Skeletal muscle satellite cell (primary cell): ENCODE results near the gene TNS2.
"Not testable (repeated sequence)": the region's sequence is repeated elsewhere in the genome, so short reads cannot be mapped to it uniquely, and the experiment has no call there.

Experiments used
- H3K27me3 ChIP-seq: 2 replicates; pipeline ENCODE4 v1.7.0; 2013; ENCODE audit warnings: low read length; ENCODE audit not compliant: control insufficient read depth, insufficient read depth
- H3K36me3 ChIP-seq: 2 replicates; pipeline ENCODE4 v1.7.0; 2013; ENCODE audit warnings: mild to moderate bottlenecking, control low read depth, low read length; ENCODE audit not compliant: insufficient read depth
- H3K4me1 ChIP-seq: 2 replicates; pipeline ENCODE4 v1.7.0; 2013; ENCODE audit warnings: low read length; ENCODE audit not compliant: control insufficient read depth, insufficient read depth
- H3K4me2 ChIP-seq: 2 replicates; pipeline ENCODE4 v1.7.0; 2013; ENCODE audit warnings: mild to moderate bottlenecking, low read length
- H3K4me3 ChIP-seq: 2 replicates; pipeline ENCODE4 v1.7.0; 2013; ENCODE audit warnings: low read length
- H3K9ac ChIP-seq: 2 replicates; pipeline ENCODE4 v1.7.0; 2013; ENCODE audit warnings: mild to moderate bottlenecking, low read depth, low read length, moderate library complexity
- H3K9me3 ChIP-seq: replicated peaks from 2 replicates; pipeline ENCODE4 v1.7.0; 2013; ENCODE audit warnings: mild to moderate bottlenecking, control low read depth, low read length

TNS2 gene

DNA sequence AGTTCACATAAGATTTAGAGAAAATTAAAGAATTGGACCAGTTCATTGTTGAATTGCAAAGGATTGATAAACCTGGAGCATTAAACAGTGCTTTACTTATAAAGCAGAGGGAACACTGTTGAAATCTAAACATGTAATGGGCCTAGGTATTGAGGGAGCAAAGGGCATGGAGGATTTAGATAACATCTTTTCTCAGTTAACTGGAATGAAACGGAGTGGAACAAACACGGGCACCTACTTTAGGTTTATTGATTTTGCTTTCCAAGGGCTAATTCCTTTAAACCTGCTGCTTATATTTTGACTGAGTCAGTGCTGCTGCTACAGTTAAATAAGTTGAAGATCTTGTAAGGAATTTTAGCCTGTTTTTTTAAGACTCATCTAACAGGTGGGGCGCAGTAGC lies 38.0 kb upstream of the TNS2 start:
- Histone ChIP-seq H3K9me3 (no peaks in the 10 kb centered on the region), H3K9ac (no peak overlapping the region), H3K4me1 (peaks cover 16% of the 10 kb centered on the region), H3K4me3 (no peak overlapping the region), H3K4me2 (no peak overlapping the region), H3K36me3 (peaks cover 42% of the 10 kb centered on the region), H3K27me3 (no peaks in the 10 kb centered on the region)

GRCh38 chr12:53012928-53013327 lies 36.9 kb upstream of the TNS2 start:
- H3K9me3 ChIP-seq = no peaks in the 10 kb centered on the region
- peaks cover 11% of the 10 kb centered on the region for H3K4me1 ChIP-seq
- no peak overlapping the region for H3K4me3 ChIP-seq
- H3K9ac ChIP-seq = no peak overlapping the region
- H3K4me2 ChIP-seq = no peak overlapping the region
- H3K36me3 ChIP-seq = peaks cover 53% of the 10 kb centered on the region
- no peaks in the 10 kb centered on the region for H3K27me3 ChIP-seq

GRCh38 chr12:53014709-53015108 lies 35.2 kb upstream of the TNS2 start:
- no peaks in the 10 kb centered on the region for H3K9me3 ChIP-seq
- peaks cover 5% of the 10 kb centered on the region for H3K4me1 ChIP-seq
- no peak overlapping the region for H3K9ac ChIP-seq
- H3K4me3 ChIP-seq = no peak overlapping the region
- peaks cover 55% of the 10 kb centered on the region for H3K36me3 ChIP-seq
- no peak overlapping the region for H3K4me2 ChIP-seq
- H3K27me3 ChIP-seq = no peaks in the 10 kb centered on the region

DNA sequence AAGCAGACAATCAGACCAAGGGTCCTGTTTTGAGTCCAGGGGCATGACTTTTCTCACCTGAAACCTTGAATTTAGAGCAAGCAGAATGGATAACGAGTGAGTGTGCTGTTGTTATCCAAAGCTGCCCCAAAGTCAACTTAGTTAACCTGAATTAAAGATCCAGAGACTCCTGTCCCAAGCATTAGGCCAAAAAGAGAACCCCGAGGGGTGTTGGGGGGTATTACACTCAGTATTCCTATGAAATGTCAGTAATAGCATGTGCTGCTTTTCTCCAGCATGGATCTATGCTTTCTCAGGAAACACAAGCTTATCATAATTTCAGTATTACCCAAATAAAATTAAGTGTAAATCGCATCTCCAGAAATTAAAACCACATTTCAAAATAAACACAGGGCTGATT lies 24.6 kb upstream of the TNS2 start:
- Histone ChIP-seq H3K4me3 (no peak overlapping the region), H3K27me3 (no peaks in the 10 kb centered on the region), H3K4me1 (no peaks in the 10 kb centered on the region), H3K36me3 (peaks cover 75% of the 10 kb centered on the region), H3K4me2 (no peak overlapping the region), H3K9me3 (no peaks in the 10 kb centered on the region), H3K9ac (no peak overlapping the region)

GRCh38 chr12:53027014-53027413 lies 22.9 kb upstream of the TNS2 start:
- not testable (repeated sequence) for H3K9me3 ChIP-seq, H3K27me3 ChIP-seq, H3K4me3 ChIP-seq, H3K9ac ChIP-seq, H3K4me1 ChIP-seq, H3K4me2 ChIP-seq
- H3K36me3 ChIP-seq = peaks cover 72% of the 10 kb centered on the region

DNA sequence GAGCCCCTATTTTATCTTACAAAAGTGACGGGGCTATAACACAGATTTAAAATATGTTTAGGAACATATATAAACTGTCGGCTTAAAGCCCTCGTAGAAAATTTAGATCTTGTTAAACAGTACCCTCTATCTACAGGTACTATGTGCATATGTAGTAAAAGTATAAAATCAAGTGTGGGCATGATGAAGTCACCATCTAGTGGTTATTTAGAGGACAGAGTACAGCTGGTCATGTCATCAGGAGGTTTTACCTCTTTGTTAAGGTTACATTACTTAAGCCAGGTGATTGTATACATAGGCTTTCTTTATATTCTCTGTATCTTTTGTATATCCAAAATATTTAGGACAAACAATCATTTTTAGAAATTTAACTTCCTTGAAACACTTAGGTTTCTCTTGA lies 18.2 kb upstream of the TNS2 start:
- Histone ChIP-seq H3K9ac (no peak overlapping the region), H3K27me3 (no peaks in the 10 kb centered on the region), H3K4me1 (no peaks in the 10 kb centered on the region), H3K4me2 (no peak overlapping the region), H3K9me3 (no peaks in the 10 kb centered on the region), H3K36me3 (peaks cover 62% of the 10 kb centered on the region), H3K4me3 (no peak overlapping the region)

DNA sequence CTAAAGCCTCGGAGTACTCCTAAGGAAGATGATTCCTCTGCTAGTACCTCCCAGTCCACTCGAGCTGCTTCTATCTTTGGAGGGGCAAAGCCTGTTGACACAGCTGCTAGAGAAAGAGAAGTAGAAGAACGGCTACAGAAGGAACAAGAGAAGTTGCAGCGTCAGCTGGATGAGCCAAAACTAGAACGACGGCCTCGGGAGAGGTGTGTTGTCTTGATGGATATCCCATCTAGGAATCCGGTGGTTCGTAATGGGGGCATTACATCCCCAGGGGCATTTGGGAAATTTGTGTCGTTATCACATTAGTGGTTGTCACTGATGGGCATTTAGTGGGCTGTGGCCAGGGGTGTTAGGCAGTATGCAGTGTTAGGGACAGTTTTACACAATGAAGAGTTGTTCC lies 16.0 kb upstream of the TNS2 start:
- H3K4me1 ChIP-seq, H3K9ac ChIP-seq, H3K27me3 ChIP-seq, H3K9me3 ChIP-seq, H3K4me3 ChIP-seq, H3K4me2 ChIP-seq: not testable (repeated sequence)
- H3K36me3 ChIP-seq = peaks cover 64% of the 10 kb centered on the region

DNA sequence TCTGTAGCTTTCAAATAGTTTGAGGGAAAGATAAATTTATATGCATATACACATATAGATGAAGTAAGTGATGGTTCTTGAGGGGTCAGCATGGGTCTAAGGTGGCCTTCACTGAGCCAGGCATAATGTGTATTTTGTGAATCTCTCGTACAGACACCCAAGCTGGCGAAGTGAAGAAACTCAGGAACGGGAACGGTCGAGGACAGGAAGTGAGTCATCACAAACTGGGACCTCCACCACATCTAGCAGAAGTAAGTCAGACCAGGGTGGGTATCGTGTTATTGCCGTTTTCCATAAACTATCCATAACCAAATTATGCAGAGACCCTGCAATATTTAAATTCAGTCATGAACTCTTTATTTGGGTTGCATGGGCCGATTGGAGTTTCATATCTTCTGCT lies 15.4 kb upstream of the TNS2 start:
- H3K9ac ChIP-seq = no peak overlapping the region
- H3K27me3 ChIP-seq = no peaks in the 10 kb centered on the region
- no peak overlapping the region for H3K4me2 ChIP-seq
- peaks cover 4% of the 10 kb centered on the region for H3K4me1 ChIP-seq
- H3K9me3 ChIP-seq = no peaks in the 10 kb centered on the region
- H3K36me3 ChIP-seq = peaks cover 67% of the 10 kb centered on the region
- H3K4me3 ChIP-seq = no peak overlapping the region

- H3K4me1 ChIP-seq = peaks cover 4% of the 10 kb centered on the region
- H3K9me3 ChIP-seq = no peaks in the 10 kb centered on the region
- peaks cover 65% of the 10 kb centered on the region for H3K36me3 ChIP-seq
- H3K27me3 ChIP-seq = no peaks in the 10 kb centered on the region
- H3K4me2 ChIP-seq = no peak overlapping the region
- H3K9ac ChIP-seq = no peak overlapping the region
- no peak overlapping the region for H3K4me3 ChIP-seq
Observed at GRCh38 chr12:53036802-53037201, 13.1 kb upstream of the TNS2 start.

- Histone ChIP-seq H3K4me1 (peaks cover 8% of the 10 kb centered on the region), H3K27me3 (no peaks in the 10 kb centered on the region), H3K9ac (no peak overlapping the region), H3K36me3 (peaks cover 55% of the 10 kb centered on the region), H3K9me3 (no peaks in the 10 kb centered on the region), H3K4me2 (no peak overlapping the region), H3K4me3 (no peak overlapping the region)
Observed at GRCh38 chr12:53039851-53040250, 10.0 kb upstream of the TNS2 start.

DNA sequence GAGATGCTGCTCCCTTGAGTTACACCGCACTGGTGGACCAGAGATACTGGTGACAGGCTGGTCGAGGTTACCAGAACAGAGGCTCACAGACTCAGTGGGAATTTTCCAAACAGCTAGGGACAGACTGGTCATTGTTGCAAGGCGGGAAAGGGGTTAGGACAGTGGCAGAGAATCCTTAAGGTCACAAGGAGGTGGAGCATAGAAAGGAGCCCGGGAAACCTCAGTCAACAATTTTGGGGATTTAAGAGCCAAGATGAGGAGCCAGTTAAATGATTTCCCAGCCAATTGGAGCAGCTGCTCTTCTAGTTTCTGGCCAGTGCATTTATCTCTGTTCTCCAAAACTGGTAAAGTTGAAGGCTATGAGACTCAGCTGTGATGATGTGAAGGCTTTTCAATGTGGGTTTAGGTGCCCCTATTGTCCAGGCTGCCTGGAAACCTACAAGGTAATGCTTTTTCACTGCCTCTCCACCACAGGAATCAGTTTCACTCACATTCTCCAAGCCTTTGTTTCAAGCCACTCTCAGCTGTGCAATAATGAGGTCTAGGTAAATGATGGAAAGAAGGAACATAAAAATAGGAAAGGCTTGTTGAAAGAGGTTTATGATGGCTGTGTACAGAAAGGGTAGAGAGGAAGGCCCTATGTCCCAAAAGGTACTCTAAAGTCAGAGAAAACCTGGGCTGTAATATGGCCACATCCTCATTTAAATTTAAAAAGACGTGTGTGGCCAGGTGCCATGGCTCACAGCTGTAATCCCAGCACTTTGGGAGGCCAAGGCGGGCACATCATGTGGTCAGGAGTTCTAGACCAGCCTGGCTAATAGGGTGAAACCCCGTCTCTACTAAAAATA lies 7.0 kb upstream of the TNS2 start:
- no peak overlapping the region for H3K4me2 ChIP-seq
- H3K9me3 ChIP-seq = no peaks in the 10 kb centered on the region
- H3K4me3 ChIP-seq = no peak overlapping the region
- peaks cover 26% of the 10 kb centered on the region for H3K4me1 ChIP-seq
- peaks cover 32% of the 10 kb centered on the region for H3K36me3 ChIP-seq
- no peak overlapping the region for H3K9ac ChIP-seq
- H3K27me3 ChIP-seq = no peaks in the 10 kb centered on the region

GRCh38 chr12:53044052-53044581 lies 5.7 kb upstream of the TNS2 start:
- peaks cover 35% of the 10 kb centered on the region for H3K4me1 ChIP-seq
- H3K9me3 ChIP-seq = no peaks in the 10 kb centered on the region
- no peaks in the 10 kb centered on the region for H3K27me3 ChIP-seq
- no peak overlapping the region for H3K9ac ChIP-seq
- H3K4me3 ChIP-seq = no peak overlapping the region
- H3K4me2 ChIP-seq = no peak overlapping the region
- peaks cover 22% of the 10 kb centered on the region for H3K36me3 ChIP-seq
